Stimulated activated CD4-positive, alpha-beta T cell treated with anti-CD3 and anti-CD28 coated beads, Interleukin-1b, Interleukin-23, amount 100 ng/mL, for 48 hours (primary cell): Measurements from ENCODE around the gene SCRT2.
"Not testable (repeated sequence)": the region's sequence is repeated elsewhere in the genome, so short reads cannot be mapped to it uniquely, and the experiment has no call there.

Experiments
- DNase-seq: peaks from one replicate; pipeline ENCODE4 v3.0.0-alpha.2; 2020

Gene SCRT2

DNA sequence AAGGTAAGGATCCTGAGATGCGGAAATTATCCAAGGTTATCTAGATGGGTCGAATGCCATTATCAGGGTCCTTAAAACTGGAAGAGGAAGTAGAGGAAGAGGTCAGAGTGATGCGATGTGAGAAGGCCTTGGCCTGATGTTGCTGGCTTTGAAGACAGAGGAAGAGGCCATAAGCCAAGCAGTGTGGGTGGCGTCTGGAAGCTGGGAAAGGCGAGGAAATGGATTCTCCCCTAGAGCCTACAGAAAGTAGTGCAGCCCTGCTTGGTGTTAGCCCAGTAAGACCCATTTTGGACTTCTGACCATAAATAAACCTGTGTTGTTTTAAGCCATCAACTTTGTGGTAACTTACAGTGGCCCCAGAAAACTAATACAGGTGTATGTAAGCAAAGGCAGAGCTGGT is 24.6 kb downstream of the SCRT2 start:
- DNase-seq, result no peak

DNA sequence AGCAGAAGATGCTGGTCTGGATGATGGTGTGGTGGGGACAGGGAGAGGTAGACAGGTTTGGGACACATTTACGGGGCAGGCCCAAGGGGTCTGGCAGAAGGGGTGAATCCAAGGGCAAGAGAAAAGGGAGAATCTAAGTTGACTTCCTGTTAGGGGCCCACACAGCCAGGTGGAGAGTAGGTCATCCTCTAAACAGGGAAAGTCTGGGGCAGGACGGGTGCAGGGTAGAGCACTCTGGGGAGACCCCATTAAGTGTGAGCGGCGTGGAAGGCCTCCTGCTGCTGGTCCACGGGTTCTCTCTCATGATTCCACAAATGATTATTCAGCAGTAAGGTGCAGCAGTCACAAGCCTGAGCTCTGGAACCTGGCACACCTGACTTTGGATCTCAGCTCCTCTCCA is 25.3 kb downstream of the SCRT2 start:
- DNase-seq, result no peak

DNA sequence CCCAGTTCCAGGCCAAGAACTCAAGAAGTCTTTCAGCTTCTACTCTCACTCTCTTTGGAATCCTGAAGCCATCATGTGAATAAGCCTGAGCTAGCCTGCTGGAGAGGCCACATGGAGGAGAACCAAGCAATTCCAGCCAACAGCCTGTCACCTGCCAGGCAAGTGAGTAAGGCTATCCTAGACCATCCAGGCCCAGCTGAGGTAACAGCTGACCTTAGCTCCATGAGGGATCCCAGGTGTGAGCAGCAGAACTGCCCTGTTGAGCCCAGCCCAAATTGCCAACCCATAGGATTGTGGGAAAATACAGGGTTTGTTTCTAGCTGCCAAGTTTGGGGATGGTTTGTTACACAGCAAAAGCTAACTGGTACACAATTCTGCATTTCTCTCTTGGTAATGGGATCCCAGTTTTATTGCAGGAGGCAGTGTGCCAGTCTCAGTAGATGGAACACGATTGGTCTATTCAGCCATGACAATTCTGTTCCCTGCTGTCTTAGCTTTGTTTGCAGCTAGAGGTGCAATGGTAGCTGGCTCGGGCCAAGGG is 28.1 kb downstream of the SCRT2 start:
- DNase-seq, result no peak

DNA sequence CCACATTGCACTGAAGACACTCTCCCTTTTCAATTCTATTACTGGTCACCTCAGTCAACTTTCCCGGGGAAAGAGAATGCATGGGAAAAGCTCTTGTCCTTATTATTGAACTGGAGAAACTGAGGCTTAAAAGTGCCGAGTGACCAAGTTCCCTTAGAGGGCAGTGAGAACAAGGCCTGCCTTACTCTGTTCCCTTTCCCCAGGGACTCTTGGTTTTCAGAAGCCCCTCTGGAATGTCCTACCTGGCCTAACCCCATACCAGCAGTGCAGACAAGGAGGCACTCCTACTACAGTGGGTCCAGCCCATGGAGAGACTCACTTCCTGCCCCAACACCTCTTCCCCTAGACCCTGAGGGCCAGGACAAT is 28.8 kb downstream of the SCRT2 start:
- DNase-seq, result no peak

DNA sequence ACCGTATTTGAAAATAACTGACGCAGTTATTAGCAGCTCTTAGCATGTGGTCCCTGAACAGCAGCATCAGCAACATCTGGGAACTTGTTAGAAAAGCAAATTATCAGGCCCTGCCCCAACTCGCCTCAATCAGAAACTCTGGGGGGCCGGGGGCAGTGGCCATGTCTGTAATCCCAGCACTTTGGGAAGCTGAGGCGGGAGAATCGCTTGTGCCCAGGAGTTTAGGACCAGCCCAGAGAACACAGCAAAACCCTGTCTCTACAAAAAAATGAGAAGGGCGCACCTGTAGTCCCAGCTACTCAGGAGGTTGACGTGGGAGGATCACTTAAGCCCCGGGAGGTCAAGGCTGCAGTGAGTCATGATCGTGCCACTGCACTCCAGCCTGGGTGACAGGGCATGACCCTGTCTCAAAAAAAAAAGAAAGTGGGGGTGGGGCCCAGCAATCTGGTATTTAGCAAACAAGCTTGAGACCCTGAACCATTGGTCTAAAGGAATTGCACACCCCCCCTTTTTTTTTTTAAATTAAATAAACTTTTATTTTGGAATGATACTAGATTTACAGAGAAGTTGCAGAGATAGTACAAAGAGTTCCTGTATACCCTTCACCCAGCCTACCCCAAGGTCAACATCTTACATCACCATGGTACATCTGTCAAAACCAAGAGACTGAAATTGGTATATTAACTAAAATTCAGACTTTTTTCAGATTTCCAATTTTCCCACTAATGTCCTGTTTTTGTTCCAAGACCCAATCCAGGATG is 29.3 kb downstream of the SCRT2 start:
- no peak for DNase-seq

DNA sequence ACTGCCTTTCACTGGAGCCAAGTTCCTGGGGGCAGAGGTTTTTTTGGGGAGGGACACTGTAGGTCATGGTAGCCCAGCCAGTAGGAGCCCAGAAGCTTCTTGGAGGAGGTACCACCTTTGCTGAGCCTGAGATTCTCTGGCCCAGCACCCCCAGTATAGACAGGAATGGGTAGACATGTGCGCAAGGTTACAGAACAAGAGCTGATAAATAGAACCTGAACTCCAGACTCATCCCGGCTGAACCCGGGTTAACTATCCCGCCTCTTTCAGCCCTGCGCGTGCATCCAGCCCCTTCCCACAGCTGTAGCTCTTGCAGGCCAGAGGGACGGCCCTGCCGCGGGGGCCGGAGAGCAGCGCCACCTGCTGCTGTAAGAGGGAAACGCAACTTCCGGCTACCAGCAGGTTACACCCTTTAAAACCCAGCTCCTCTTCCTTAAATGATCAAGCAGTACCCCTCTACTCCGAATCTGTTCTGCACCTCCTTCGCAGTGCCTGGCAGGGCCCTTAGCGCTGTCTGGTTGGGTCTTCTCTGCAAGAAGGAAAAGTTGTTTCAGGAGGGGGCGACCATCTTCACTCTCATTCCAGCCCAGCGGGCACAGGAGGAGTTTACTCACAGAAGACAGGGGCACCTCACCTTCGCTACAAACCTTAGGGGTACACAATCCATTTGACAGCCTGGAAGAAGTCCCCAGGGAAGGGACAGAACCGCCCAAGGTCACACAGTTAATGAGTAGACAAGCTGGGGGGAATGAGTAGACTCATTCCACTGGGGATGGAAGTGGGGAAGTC is 30.1 kb downstream of the SCRT2 start:
- DNase-seq, result peak; percentile 65

DNA sequence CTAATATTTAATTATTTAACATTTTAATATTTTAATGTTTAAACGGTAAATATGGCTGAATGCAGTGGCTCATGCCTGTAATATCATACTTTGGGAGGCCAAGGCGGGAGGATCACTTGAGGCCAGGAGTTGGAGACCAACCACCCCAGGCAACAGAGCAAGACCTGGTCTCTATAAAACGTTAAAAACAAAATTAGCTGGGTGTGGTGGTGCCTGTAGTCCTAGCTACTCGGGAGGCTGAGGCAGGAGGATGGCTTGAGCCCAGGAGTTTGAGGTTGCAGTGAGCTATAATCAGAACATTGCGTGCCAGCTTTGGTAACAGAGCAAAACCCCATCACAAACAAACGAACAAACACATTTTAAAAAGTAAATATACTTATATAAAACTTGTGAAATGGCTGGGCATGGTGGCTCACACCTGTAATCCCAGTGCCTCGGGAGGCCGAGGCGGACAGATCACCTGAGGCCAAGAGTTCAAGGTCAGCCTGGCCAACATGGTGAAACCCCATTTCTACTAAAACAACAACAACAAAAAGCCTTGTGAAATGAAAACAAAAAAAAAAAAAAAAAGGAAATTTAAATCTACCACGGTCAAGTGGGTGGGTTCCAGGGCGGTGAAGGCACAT is 30.8 kb downstream of the SCRT2 start:
- no peak for DNase-seq

DNA sequence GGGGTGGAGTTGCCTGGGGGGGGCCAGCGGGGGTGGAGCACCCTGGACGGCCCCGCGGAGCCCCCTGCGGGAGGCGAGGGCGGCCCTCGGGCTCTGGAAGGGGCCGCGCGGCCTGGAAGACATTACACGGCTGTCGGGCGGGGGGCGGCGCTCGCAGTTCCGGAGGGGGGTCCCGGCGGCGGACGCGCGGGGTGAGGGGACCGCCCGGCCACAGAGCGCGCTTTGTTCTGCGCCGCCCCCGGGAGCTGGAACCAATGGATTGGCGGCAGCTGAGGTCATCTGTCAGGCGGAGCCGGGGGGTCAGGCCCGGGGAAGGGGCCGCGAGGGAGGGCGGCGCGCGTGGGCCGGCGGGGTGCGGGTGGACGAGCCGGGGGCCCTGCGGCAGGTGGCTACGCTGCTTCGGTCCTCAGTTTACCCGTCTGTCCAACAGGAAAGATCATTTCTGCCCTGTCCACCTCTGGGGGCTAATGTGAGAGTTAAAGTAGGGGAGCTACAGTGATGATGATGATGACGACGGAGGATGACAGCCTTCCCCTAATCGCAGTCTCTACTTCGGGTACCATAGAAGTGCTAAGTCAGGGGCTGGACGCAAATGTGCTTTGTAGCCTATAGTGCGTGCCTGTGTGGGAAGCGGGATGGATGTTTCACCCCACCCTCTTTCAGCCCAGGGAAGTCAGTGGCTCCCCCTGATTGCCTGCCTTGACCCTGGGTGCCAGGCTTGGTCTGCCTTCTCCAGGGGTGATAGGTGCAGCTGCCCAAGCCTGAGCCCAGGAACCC is 33.0 kb downstream of the SCRT2 start:
- no peak for DNase-seq

DNA sequence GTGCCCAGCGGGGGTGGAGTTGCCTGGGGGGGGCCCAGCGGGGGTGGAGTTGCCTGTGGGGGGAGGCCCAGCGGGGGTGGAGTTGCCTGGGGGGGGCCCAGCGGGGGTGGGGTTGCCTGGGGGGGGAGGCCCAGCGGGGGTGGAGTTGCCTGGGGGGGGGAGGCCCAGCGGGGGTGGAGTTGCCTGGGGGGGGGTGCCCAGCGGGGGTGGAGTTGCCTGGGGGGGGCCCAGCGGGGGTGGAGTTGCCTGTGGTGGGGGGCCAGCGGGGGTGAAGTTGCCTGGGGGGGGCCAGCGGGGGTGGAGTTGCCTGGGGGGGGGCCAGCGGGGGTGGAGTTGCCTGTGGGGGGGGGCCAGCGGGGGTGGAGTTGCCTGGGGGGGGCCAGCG is 33.6 kb downstream of the SCRT2 start:
- not testable (repeated sequence) for DNase-seq

DNA sequence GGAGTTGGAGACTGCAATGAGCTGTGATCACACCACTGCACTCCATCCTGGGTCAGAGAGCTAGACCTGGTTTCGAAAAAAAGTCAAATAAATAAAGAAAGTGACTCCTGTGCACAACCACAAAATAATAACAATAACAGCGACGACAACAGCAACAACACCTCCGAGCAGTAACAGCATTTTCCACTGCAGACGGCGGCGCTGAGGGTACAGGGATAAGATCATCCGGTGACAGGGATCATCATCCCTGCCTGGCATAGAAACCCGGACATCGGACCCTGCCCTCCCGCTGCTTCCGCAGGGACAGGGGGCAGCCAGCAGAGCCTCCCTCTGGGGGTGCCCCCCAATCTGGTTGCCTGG is 34.1 kb downstream of the SCRT2 start:
- DNase-seq, result no peak

DNA sequence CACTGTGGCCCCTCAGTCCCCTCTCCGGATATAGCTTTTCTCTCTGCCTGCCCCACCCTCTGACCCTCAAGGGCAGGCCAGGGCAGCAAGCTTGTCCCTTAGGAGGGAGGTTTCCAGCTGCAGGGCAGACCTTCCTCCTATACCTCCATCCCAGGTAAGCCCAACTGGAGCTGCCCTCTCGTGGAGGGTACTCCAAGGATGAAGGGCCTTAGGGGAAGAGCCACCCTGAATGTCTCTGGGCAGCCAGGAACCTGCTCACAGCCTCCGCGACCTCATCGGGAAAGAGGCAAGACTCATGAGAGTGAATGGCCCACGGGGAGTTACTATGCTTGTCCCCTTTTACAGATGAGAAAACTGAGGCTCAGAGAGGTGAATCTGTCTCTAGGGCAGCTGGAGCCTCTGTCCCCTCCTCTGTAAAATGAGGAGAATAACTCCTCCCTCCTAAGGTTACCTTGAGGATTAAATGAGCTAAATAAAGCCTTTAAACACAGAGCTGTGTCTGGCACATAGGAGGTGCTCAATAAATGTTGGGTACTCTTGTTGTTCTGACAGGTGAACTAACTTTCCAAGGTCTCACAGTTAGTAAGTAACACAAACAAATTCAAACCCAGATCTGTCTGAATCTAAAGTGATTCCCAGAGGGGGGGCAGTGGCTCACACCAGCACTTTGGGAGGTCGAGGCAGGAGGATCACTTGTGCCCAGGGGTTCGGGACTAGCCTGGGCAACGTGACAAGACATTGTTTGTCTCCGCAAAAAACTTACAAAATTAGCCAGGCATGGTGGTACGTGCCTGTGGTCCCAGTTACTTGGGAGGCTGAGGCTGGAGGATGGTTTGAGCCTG is 34.7 kb downstream of the SCRT2 start:
- DNase-seq, result no peak

DNA sequence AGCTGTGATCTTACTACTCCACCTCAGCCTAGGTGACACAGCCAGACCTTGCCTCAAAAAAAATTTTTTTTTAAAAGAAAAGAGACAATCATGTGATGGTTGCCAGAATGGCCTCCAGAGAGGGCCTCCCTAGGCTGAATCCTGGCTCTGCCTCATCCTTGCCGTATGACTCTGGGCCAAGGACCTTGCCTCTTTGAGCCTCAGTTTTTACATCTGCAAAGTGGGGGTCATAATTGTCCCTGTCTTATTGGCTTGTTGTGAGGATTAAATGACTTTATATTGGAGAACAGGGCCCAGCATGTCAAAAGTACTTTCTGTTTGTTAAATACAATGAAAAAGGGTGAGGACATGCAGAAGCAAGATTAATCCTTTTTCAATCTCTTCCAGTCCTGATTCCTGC is 37.0 kb downstream of the SCRT2 start:
- DNase-seq, result no peak

DNA sequence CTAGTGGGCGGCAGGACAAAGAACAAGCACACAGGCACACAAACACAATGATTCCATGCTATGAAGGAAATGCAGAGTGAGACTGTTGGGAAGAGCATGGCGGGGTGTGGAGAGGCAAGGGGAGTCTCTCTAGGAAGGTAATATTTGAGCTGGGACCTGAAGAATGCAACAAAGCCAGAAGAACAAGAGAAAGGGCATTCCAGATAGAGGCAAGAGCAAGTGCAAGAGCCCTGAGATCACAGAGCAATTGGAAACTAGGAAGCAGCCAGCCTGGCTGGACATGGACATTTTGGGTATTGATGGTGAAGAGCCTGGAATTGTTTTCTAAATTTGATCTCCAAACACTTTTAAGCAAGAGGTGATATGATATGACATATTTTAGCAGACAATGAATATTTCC is 38.0 kb downstream of the SCRT2 start:
- no peak for DNase-seq

DNA sequence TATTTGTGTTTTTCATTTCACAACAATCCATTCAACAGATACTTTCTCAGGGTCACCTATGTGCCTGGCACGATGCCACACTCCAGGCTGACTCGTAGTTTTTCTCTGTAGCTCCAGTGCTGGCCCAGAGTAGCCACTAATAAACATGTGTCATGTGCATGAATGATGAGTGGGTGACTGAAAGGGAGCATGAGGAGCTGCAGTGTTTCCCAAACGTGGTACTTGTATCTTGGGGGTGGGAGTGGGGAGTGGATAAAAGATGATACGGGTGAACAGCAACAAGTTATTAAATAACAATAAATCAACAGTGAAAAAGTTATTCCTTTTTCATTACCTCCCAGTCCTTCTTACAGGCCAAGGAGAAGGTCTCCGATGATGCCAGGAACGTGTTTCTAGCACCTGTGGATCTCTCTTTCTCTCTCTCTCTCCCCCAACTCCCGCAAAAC is 39.7 kb downstream of the SCRT2 start:
- DNase-seq, result no peak

DNA sequence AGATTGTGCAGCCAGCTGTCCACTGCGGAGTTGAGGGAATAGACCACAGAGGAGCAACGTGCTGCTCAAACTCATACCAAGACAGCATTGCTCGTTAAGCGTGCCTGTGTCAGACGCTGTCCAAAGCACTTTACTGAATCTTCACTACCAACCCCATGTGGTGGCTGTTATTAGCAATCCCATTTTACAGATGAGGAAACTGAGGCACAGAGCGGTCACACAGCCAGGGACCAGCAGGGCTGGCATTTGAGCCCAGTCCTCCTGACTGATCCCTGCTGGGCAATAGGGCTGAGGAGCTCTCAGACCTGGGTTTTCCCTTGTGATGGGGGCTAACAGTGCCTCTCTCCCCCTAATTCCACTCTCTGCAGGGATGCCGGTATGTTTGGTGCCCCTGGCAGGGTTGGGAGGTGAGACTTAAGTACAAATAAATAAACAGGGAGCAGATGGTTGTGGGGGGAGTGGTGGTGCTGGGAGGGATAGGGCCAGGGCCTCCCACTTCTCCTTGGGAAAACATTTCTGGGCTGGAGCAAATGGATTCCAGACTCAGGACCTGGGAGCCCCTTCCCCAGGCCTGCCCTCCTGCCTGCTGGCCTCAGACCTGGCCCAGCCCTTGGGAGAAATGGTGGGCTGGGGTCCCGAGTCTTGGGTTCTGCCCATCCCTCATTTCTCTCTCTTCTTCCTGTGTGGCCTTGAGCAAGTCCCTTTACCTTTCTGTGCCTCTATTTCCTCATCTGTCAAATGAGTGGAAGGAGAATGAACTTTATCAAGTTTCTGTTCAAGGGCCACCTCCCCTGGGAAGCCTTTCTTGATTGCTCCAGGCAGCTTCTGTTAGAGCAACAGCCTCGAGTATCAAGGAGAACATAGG is 40.3 kb downstream of the SCRT2 start:
- DNase-seq, result no peak

DNA sequence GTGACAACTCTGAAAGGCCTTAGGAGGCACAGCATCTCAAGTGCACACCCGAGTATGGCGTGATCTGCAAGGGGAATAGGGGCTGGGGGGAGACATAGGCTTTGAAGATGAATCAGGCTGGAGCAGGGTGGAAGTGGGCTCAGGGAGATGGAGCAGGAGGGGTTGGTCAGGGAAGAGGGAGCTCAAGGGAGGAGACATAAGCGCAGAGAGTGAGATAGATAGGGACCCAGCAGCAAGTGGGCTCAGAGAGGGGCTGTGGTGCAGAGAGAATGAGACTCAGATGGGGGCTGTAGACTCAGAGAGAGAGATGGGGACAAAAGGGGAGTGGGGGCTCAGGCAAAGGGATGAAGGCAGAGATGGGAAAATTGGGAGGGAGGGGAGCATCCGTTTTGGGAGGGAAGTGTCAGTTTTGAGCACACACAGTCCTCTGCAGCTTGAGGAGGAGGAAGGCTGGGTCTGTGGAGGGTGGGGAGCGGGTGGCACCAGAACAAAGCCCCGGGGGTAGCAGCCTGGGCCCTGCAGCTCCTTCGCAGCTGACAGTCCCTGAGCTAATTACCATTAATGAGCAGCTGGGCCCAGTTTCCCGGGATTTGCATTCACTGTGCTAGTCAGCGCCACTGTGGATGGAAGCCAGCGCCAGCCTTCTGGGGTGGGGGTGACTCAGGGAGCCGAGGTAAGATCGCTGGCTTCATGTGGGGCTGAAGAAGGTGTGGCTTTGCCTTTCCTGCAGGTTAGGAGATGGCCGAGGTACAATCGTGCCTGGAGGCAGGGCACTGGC is 41.3 kb downstream of the SCRT2 start:
- DNase-seq, result no peak

DNA sequence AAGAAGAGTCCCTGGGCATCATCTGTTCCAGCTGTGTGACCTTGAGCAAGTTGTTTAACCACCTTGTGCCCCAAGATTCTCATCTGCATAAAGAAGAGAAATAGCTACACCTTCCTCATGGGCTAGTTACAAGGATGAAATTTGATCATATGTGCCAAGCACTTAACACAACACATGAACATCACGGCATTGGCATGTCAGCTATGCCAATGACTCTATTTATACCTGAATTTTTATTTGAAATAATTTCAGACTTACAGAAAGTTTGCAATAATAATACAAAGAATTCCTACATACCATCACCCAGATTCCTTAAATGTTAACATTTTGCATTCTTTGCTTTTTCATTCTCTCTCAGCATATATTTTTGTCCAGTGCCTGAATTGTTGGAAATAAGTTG is 44.5 kb downstream of the SCRT2 start:
- DNase-seq, result no peak

DNA sequence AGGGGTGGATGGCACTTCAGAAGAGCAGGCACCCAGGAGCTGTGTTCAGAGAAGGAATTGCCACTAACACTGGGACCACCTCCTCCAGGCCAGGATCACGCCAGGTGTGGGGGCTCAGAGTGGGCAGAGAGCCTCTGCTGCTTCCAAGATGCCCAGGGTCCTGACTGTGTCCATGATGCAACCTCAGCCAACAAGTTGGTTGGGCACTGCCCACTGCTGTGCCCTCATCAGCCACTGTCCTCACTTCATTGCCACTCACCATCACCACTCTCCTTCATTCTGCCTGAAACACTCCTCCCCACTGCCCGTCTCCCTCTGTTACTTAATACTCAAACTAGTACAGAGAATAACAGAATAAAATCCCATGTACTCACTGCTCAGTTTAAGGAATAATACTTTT is 49.0 kb downstream of the SCRT2 start:
- no peak for DNase-seq

DNA sequence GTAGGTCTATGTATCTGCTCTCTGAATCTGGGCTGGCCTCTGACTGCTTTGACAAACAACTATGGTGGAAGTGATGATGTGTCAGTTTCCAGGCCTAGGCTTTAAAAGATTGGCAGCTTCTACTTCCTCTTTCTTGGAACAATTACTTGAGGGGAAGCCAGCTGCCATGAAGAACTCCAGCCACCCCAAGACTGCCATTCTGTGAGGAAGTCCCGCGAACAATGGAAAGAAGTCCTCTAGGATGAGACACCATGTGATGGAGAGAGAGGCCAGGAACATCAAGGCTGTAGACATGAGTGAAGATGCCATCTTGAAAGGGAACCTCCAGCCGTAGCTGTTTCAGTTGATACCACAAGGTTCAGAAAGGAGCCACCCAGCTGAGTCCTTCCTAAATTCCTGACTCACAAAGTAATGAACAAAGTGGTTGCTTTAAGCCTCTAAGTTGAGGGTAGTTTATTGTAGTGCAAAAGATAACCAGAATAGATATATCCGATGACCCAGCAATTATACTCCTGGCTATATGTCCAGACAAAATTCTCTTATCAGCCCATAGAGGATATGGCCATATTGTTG is 50.2 kb downstream of the SCRT2 start:
- DNase-seq, result no peak

DNA sequence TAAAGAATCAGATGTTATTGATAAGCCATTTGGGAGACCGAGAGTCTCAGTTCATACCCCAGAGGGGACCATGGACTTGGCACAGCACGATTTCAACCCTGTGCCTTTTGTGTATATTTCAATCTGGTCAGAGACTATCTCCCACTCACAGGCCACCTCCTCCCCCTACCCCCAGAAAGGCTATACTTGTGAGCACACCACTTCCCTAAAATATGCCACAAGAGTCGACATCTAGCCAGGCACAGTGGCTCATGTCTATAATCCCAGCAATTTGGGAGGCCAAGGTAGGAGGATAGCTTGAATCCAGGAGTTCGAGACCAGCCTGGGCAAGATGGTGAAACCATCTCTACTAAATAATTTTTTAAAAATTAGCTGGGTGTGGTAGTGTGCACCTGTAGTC is 51.9 kb downstream of the SCRT2 start:
- no peak for DNase-seq
